ENCODE measurements around the gene FRMD4B.
"Not testable (repeated sequence)": the region's sequence is repeated elsewhere in the genome, so short reads cannot be mapped to it uniquely, and the experiment has no call there.

Gene FRMD4B

DNA sequence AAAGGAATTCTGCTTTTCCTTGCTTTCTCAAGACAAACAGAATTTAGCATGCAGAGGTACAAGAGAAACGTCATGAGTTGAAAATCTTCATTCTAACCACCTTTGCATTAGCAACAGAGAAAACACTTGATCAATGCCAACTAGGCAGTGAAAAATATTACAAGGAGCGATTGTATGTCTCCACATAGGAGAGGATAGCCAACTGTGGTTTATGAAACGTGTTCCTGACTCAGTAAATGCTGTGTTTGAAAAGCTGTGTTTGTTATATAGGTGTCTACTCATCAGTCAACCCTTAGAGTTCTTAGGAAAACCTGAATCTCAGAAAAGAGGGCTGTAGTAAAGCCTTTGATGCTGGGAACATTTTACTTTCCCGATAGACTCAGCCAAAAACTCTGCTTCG is 102.4 kb downstream of the FRMD4B start:
- DNase-seq (ENCODE audit: low spot score) = no peak

DNA sequence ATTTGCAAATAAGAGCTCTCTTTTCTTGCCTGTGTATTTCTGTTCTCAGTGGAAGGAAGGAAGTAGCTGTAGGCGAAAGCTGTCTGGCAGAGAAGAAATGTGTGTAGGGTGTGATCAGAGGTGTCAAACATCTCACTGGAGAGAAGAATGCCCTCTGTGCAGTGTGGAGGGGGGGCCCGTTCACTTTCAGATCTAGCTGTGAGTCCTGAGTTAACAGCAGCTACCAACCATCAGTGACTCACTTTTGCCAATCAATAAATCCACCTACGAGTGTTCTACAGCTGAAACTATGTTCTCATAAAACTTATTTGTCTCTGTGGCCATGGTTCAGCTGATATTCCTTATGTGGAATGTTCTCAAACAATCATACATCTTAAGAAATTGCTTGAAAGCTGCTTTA is 103.7 kb downstream of the FRMD4B start:
- DNase-seq (ENCODE audit: low spot score) = peak; percentile 63

DNA sequence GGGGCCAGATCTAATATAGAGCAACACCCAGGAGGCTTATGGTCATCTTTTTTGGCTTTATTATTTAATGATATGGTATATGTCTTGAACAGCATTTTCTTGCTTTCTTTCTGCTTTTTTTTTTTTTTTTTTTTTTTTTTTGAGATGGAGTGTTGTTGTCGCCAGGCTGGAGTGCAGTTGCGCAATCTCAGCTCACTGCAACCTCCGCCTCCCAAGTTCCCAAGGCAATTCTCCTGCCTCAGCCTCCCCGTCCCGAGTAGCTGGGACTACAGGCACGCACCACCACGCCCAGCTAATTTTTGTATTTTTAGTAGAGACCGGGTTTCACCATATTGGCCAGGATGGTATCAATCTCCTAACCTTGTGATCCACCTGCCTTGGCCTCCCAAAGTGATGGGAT is 108.5 kb downstream of the FRMD4B start:
- DNase-seq (ENCODE audit: low spot score) = not testable (repeated sequence)

DNA sequence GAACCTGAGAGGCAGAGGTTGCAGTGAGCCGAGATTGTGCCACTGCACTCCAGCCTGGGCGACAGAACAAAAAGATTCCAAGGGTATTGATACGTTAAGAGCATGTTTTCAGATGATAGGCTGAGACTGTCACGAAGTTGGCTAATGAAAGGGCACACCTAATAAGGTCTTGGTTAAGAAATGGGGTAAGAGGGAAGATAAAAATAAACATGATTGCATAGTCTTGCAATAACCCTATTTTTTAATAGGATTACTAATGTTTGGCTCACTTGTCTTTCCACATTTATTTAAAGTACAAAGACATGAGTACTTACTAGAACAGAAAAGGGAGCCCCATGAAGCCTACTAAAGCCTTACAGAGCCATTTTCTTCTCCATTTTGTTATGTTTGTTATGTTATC is 109.0 kb downstream of the FRMD4B start:
- DNase-seq (ENCODE audit: low spot score) = no peak

DNA sequence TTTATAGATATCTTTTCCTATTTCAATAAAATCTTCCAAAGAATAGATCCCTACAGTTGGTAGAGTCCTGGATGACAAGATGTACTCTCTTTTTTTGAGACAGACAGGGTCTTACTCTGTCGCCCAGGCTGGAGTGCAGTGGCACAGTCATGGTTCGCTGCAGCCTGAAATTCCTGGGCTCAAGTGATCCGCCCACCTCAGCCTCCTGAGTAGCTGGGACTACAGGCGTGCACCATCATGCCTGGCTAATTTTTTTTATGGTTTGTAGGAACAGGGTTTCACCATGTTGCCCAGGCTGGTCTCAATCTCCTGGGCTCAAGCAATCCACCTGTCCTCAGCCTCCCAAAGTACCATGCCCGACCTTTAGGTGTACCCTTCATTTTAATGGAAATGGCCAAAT is 109.7 kb downstream of the FRMD4B start:
- not testable (repeated sequence) for DNase-seq (ENCODE audit: low spot score)

DNA sequence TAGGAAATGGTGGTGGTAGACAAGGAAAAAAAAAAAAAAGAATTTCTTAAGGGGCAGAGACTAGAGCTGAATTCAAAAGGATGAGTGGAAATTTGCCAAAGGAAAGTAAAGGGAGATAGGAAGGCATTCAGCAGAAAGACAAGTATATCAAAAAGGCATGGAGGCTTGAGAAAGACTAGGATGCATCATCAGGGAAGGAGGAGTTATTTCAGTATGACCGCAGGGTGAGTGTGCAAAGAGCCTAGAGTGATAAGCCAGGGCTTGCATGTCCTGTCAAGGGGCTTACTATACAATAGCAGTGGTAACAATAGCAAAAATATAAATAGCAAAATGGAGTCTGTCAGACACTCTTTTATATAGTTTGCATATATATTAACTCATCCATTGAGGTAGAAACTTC is 112.0 kb downstream of the FRMD4B start:
- DNase-seq (ENCODE audit: low spot score) = no peak

DNA sequence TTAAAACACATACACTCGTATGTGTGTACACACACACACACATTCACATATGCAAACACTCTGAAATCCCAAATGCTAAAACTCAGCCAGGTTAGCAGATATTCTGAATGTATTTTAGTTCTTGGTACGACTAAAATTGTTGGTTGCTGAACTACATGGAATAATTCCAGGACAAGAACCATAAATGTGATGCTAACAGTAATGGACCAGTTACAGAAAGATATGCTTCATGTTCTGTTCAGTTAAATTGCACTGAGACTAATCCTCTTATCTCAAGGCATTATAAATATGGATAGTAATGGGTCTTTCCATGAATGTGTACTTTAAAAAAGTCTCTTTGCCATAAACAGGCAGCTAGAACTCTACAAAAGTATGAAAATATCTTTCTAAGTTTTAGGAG is 113.3 kb downstream of the FRMD4B start:
- no peak for DNase-seq (ENCODE audit: low spot score)

DNA sequence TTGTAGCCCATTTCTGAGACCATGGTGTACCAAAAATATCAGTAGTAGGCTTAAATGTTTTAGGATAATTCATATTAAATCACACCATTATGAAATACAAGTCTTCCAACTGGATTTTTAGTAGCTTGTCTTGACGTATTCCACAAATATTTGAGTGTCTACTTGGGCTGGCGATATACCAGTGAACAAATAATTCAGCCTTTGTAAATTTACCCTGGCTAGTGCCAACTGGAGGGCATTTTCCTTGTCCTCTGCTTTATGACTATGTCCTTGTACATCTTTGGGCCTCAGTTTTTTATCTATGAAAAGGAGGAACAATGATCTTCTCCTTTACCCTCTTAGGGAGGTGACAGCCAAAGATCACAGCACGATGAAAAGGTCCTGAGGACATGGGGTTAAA is 114.8 kb downstream of the FRMD4B start:
- DNase-seq (ENCODE audit: low spot score) = no peak

DNA sequence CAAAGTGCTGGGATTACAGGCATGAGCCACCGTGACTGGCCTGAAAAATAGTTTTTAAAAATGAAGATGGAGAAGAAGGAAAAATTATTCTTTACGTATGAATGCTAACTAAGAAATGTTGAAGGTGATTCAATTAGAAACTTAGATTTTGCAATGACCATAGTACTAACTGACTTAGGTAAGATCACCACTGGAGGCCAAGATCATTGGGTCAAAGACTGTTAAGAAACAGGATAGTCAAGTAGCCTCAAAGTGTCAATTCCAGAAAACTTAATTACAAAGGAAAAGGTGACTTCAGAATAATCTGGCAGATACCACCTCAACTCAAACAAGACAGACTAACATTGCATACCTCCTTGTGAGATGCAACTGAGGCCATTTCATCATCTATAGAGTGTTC is 119.3 kb downstream of the FRMD4B start:
- no peak for DNase-seq (ENCODE audit: low spot score)

DNA sequence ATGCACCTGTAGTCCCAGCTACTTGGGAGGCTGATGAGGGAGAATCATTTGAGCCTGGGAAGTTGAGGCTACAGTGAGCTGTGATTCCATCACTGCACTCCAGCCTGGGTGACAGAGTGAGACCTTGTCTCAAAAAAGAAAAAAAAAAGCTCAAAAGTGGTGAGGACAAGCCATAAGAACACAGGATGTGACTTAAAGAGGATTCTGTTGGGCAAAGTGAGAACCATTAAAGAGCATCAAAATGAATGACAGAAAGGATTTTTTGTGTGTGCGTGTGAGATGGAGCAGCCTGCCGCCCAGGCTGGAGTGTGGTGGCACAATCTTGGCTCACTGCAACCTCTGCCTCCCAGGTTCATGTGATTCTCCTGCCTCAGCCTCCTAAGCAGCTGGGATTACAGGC is 119.8 kb downstream of the FRMD4B start:
- not testable (repeated sequence) for DNase-seq (ENCODE audit: low spot score)

DNA sequence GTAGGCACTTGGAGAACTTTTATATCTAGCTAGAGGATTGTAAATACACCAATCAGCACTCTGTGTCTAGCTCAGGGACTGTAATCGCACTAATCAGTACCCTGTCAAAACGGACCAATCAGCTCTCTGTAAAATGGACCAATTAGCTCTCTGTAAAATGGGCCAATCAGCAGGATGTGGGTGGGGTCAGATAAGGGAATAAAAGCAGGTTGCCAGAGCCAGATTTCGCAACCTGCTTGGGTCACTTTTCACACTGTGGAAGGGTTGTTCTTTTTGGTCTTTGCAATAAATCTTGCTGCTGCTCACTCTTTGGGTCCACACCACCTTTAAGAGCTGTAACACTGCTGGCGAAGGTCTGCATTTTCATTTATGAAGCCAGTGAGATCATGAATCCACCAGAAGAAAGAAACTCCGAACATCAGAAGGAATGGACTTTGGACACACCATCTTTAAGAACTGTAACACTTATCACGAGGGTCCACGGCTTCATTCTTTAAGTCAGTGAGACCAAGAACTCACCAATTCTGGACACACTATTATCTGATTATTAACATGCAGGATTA is 125.0 kb downstream of the FRMD4B start:
- not testable (repeated sequence) for DNase-seq (ENCODE audit: low spot score)

DNA sequence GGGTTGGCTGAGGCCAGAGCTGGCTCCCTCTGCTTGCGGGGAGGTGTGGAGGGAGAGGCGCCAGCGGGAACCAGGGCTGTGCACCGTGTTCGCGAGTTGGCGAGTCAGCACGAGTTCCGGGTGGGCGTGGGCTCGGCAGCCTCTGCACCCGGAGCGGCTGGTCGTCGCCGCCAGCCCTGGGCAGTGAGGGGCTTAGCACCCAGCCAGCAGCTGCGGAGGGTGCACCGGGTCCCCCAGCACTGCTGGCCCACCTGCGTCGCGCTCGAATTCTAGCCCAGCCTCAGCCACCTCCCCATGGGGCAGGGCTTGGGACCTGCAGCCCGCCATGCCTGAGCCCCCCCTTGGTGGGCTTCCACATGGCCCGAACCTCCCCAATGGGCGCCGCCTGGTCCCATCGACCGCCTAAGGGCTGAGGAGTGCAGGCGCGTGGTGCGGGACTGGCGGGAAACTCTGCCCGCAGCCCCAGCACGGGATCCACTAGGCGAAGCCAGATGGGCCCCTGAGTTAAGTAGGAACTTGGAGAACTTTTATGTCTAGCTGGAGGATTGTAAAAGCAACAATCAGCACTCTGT is 125.6 kb downstream of the FRMD4B start:
- DNase-seq (ENCODE audit: low spot score) = no peak

DNA sequence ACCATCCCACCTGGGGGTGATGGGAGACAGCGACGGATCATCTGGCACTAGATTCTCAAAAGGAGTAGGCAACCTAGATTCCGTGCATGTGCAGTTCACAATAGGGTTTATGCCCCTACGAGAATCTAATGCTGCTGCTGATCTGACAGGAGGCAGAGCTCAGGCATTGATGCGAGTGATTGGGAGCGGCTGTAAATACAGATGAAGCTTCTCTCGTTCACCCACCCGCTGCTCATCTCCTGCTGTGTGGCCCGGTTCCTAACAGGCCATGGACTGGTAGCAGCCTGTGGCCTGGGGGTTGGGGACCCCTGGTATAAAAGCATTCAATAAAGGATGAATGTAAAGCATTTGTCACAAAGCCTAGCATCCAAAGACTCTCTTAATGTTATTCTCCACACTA is 126.8 kb downstream of the FRMD4B start:
- no peak for DNase-seq (ENCODE audit: low spot score)

DNA sequence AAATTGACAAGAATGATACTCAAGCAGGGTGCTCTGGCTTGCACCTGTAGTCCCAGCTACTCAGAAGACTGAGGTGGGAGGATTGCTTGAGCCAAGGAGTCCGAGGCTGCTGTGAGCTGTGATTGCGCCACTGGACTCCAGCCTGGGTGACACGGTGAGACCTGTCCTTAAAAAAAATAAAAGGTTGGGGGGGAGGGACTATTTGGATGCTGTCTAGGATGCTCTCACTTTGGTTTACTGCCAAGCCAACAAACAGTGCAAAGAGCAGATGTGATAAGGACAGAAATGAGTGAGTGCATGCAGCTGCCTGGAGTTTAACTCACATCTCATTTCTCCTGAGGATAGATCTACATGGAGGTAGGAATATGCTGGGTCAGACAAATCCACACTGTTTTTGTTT is 130.0 kb downstream of the FRMD4B start:
- DNase-seq (ENCODE audit: low spot score) = no peak

DNA sequence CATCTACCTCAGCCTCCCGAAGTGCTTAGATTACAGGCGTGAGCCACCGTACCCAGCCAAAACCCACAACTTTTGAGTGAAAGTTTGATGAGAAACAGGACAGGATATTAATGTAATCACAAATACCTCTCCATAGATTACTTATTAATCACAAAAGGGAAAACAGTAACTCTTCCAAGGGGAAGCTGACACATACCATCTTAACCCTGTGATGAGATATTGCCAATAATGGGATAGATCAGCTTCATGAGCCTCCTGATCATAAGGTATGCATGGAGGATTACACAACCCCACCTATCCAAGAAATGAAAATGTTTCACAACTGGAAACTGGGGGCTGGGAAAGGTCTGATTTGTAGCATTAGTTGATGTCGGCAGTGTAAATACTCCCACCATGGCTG is 131.5 kb downstream of the FRMD4B start:
- no peak for DNase-seq (ENCODE audit: low spot score)

DNA sequence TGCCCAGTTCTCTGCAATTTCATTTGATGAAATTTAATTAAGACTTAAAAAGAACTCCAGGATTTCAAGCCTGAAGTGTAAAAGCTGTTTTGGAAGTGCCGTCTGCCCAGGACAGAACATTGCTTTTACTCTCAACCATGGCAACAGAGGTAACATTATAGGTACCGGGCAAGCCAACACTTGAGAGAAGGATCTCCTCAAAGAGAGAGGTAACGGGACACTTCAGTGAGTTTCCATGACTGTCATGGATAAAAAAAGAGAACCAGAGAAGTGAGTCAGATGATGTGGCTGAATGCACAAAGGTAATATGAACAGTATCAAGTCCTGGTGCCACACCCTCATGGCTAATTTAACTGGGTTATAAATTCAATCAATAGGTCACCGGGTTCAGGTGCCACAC is 133.3 kb downstream of the FRMD4B start:
- DNase-seq (ENCODE audit: low spot score) = no peak

DNA sequence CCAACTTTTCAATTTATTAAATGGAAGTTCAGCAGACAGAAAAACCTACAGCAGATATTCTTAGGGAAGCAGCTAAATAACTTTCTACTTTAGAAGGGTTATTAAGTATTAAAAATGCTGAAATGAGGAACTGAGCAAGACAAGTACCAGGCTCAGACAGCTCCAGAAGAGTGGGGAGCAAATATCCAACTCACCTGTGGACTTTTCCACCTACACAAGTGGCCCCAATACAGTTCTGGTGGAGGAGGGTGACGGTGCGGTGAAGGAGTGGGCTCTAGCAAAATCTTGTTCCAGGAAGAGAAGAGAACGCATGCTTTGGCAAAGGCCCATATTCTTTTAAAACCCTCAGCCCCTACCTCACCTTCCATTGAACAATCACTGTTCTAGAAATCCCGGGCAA is 133.7 kb downstream of the FRMD4B start:
- no peak for DNase-seq (ENCODE audit: low spot score)

DNA sequence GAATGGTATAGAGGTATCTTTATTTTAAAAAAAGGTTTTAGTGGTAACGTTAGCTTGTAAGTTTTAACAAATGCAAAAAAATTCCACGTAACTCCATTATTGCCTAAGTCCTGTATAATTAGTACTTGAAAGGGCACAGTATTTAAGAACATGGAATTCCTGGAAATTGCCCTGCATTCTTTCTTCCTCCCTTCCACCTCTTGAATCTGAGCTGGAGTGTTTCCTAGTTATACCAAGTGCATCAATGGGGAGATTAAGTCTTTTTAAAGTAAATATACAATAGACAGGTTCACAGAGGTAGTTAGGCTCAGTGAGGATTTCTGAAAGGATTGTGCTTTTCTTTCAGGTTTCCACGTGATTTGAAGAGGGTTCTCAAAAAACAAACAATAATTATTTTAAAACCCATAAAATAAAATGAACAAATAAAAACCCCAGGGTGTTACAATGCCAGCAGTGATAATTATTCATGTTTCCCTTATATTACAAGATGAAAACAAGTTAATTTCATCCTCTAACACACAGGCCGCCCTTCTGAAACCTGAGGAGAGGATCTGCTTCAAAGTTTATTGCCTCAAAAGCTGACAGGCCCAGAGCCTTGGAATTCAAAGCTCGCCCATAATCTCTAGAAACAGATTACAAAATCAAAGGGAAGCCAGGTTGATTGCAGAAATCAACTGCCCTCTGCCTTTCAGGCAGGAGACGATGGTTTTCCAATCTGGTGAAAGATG is 134.6 kb downstream of the FRMD4B start:
- DNase-seq (ENCODE audit: low spot score) = no peak

DNA sequence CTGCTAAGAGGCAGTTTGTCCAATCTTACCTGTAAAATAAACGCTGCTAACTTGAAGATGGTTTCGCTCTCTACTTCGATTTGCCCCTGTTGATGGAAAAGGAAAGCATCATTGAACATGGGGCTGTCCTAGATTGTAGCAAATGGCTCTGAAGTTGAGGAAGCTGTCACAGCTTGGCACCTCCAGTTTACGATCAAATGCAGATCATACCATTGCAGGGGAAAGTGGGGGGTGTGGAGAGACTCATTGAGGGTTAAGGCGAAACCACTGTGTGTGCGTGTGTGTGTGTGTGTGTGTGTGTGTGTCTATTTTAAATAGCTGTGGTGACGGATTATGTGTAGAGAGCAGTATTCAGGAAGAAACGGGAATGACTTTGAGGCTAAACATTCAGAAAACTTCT is 135.9 kb downstream of the FRMD4B start:
- DNase-seq (ENCODE audit: low spot score) = peak; percentile 43

DNA sequence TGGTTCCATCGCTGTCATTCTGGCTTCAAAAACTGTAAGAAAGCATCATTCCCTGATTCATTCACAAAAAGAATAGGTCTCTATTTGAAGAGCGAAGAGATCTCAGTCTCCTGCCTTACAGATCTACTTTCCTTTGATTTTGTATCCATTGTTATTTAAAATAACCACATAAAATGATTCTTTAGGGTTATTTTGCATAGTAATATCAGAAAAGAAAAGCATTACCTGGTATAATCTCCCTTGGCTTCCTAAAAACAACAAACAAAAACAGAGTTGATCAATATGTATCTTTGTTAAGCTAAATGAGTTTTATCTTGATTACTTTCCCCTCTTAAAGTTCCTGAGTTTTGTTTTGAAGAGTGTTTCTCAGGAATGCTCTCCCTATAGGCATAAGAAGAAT is 136.9 kb downstream of the FRMD4B start:
- DNase-seq (ENCODE audit: low spot score) = no peak

DNA sequence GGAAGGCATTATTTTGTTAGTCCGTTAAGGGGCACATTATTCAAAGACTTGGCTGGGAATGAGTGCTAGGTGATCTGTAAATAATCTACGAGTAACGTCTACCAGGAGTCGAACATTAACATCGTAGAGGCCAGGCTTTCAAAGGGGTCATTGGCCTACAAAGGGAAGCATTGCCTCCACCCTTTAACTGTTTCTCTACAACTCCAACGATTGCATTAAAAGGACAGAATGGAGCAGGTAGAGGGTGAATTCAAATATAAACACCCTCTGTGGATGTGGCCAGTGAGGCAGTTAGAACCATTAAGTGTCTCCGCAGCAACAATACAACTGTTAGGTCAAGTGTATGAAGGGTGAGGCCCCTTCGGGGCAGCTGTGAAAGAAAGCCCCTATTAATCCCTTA is 137.5 kb downstream of the FRMD4B start:
- no peak for DNase-seq (ENCODE audit: low spot score)

DNA sequence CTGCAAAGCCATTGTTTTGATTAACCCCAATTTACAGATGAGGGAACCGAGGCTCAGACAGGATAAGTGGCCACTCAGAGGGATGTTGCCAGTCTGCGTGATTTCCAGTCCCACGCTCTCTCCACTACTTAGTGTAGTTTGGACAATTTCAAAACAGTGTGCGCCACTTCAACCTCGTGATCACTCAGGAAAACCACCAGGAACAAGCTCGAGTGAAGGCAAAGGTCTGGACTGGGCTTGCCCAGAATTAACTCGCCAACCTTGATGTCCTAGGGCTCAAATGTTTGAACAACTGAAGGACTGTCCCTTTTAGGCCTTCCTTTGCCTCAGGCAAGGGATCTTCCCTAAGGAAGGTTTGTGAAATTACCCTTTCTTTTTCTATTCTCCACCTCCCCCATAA is 139.3 kb downstream of the FRMD4B start:
- DNase-seq (ENCODE audit: low spot score) = no peak

DNA sequence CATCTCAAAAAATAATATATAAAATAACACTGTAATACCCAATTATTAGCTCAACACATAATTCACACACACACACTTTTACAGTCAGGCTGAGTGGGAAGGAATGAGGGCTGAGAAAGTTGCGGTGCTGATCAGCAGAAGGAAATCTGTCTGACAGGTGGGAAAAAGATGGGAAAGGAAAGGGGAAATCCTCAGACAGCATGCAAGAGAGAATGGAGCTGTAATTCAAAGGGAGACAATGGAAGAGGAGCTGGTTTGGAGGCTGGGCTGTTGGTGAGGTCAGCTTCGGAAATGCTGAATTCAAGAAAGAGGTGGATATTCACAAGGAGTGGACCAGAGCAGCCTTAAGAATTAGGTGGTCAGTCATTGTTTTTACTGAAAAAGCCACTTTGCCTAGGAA is 141.8 kb downstream of the FRMD4B start:
- no peak for DNase-seq (ENCODE audit: low spot score)

DNA sequence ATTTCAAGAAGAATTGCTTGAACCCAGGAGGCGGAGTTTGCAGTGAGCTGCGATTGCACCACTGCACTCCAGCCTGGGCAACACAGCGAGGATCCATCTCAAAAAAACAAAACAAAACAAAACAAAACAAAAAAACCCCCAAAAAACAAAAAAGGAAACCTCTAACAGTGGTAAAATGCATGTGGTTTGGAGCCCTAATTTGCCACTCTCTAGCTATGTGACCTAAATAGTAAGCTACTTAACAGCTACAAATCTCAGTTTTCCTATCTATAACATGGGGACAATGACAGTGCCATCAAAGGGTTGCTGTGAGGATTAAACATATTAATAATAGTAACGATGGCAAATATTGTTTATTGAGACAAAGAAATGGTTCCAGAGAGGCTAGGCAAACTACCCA is 144.1 kb downstream of the FRMD4B start:
- DNase-seq (ENCODE audit: low spot score) = no peak
